HepG2 (cell line): ENCODE results near the gene OSBPL10.

ENCODE experiments used
- ELF1 ChIP-seq: sonication (generic); formaldehyde crosslinking; IDR thresholded peaks from 2 replicates; pipeline ENCODE4 v1.4.0; 2020; ENCODE audit warnings: missing genetic modification reagents
- KLF13 ChIP-seq: sonication (generic); formaldehyde crosslinking; IDR thresholded peaks from 2 replicates; pipeline ENCODE4 v1.4.0; 2020; ENCODE audit warnings: mild to moderate bottlenecking, missing genetic modification reagents
- ZNF75D ChIP-seq: sonication (generic); formaldehyde crosslinking; IDR thresholded peaks from 2 replicates; pipeline ENCODE4 v1.8.1; 2023; ENCODE audit warnings: missing genetic modification reagents, mild to moderate bottlenecking, borderline replicate concordance

GRCh38 chr3:31790193-31791089 is 190.6 kb downstream of the OSBPL10 start:
- no peak for TF ChIP-seq KLF13 (CRISPR knock-in tag)
- no peak for TF ChIP-seq ZNF75D
- TF ChIP-seq ELF1 (CRISPR knock-in tag), result no peak
